KBM-7 (cell line): Measurements from ENCODE around the gene NKX6-2.
"Not testable (repeated sequence)": the region's sequence is repeated elsewhere in the genome, so short reads cannot be mapped to it uniquely, and the experiment has no call there.

Experiments
- DNase-seq: peaks from one replicate; pipeline ENCODE4 v3.0.0-alpha.2; 2015
- in situ Hi-C: fragments of 300-500 bp; cut with MboI; formaldehyde crosslinking; loops from 2 replicates; pipeline ENCODE4 v1.14.3; 2020; ENCODE audit warnings: low sequenced_read_pairs, low pct_unique_long_range_greater_than_20kb, mixed read lengths

Gene NKX6-2

DNA sequence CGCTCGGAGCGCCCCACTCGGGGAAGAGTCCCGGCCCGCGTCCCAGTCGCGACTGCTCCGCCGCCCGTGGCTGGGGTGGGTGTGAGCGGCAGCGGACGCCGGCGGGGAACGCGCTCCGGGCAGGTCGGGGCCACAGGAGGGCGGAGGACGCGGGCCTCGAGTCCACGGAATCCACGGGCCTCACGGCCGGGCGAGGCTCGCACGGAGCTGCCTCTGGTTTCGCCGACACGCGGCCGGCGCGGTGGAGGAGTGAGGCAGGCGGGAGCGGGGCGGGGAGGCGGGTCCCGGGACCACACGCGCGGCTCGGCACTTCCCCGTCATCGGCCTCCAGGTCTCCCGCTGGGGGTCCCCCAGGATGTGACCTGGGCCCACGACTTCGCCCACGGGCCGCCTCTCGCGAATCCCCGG is 533 bp upstream of the NKX6-2 start:
- in situ Hi-C loops = no loop called here
- no peak for DNase-seq

GRCh38 chr10:132784866-132785722 is 853 bp downstream of the NKX6-2 start:
- no peak for DNase-seq
- in situ Hi-C loops = no loop called here

- DNase-seq = no peak
- in situ Hi-C loops = no loop called here
Measured at GRCh38 chr10:132783940-132784865, 1.7 kb downstream of the NKX6-2 start.

DNA sequence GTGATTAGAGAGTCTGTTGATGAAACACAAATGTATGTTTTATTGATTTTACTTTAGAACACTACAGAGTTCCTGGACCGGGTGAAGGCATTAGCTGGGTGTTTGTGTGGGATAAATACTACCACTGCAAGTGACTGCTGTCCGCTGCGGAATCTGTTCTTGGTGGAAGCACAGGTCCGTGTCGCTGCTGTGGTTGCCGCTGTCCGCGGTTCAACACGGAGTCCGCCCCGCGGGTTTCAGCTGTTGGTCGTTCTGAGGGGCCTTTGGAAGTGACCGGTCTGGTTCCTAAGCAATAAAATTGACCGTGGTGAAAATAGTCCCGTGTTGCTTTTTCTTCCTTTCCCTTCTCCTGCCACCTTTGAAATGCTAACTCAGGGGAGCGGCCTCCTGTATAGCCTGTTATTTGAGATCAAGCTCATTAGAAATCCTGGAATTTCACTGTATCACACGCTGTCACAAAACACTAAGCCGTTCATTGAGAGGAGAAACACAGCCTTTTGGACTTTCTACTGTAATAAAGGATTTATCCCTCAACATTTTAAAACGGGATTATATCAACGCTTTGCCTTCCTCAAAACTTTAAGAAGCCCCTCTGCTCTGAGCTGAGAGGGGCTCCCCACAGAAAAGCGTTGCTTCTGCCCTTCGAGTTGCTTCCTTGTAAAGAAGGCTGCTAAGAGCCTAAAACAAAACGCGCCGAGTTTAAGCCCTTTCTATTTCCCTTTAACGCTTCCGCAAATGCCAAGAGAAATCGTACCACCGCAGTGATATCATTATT is 2.6 kb downstream of the NKX6-2 start:
- in situ Hi-C loops = no loop called here
- DNase-seq = no peak

DNA sequence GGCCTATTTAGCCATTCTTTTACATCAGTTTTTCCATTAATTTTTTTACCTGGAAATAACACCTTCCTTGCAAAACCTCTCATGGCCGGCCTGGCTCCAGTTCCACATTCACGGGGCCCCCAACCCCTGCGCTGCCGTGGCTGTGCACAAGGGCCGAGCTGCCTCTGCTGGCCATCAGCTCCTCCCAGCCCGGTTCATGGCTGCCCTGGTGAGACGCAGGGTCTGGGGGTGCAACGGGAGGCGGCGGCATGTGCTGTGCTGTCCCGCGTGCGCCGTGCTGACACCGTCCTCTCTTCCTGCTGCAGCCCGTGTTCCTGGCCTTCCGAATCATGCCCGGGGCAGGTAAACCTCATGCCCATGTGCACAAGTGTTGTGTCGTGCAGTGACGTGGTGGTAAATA is 4.4 kb downstream of the NKX6-2 start:
- DNase-seq = no peak
- in situ Hi-C loops = no loop called here

DNA sequence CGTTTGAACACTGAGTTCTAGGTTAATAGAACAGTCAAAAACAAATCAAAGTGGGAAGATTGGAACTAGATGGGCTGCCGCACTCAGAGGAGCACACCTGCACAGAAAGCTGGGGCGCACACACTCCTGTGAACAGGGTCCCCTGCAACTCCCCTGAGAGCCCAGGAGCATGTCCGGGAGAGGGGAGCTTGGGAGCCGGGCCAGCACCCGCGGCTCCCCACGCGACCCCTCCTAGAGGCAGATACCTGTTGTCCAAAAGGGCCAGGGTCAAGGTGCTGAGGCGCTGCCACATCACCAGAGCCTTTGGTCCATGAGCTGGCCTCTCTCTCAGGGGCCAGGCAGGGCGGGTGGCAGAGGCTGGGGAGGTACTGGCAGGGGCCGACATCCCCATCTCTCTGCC is 5.6 kb downstream of the NKX6-2 start:
- no peak for DNase-seq
- in situ Hi-C loops = no loop called here

DNA sequence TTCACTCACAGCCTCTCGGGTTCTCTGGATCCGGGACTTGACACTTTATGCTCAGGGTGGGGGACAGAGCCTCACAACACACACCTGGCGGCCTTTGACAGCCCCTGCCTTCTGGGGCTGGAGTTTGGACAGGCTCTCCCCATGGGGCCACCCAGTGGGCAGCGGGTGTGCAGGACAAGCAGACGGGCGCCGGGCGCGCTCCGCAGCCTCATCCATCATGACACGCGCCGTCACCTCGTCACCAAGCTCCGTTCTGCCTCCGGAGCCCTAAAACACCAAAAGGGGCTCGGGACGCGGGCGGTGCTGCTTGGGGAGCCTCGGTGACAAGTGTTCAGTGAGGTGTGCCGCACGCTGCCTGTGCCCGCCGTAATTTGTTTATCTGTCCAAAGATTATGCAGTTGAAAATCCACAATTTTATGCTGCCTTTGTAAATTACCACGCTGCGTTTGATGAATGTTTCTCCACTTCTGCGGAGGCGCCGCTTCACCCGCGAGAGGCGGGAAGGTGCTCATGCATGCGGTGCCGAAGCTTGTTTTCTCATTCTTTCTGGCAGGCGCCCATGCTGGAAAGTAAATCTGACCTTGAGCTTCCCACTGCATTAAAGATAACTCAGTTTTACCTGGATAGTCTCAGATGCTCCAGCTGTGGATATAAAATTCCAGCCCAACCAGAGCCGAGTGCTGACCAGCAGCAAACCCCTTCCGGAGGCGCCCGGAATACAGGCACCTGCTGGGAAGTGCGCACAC is 6.2 kb downstream of the NKX6-2 start:
- in situ Hi-C loops = no loop called here
- no peak for DNase-seq

DNA sequence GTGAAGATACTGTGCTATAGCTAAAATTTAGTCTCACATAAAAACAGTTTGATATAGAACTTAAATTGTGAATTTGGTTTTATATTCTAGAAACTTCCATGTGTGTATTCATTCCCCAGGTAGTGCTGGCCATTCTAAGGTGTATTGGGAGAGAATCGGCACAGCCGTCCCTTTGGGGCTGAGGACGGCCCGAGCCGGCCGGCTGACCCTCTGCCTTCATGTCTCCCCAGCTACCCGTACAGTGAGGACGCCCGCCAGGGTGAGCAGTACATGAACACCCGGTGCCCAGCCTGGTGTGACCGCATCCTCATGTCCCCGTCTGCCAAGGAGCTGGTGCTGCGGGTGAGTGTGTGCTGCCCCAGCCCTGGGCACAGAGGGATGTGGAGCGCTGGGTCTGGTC is 8.5 kb downstream of the NKX6-2 start:
- no peak for DNase-seq
- in situ Hi-C loops = no loop called here

DNA sequence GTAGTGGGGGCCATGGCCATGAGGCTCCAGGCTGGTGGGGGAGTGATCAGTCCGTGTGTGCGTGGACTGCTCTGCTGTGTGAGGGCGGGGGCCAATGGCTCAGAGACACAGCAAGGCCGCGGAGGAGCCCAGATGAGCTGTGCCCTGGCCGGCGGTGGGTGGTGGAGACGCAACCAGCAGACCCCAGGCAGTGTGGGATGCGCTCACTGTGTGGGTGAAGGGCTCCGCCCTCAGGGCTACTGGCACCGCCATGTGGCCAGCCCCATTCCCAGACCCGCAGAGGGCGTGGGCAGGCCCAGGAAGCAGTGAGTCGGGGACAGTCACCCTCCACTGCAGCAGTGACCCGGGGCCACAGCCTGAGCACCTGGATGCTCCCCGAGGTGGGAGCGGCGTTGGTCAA is 9.1 kb downstream of the NKX6-2 start:
- DNase-seq = no peak
- in situ Hi-C loops = no loop called here

GRCh38 chr10:132776186-132776585 is 9.8 kb downstream of the NKX6-2 start:
- DNase-seq = no peak
- in situ Hi-C loops = no loop called here

GRCh38 chr10:132774902-132775863 is 10.8 kb downstream of the NKX6-2 start:
- DNase-seq = no peak
- in situ Hi-C loops = no loop called here

GRCh38 chr10:132774181-132774901 is 11.6 kb downstream of the NKX6-2 start:
- in situ Hi-C loops = no loop called here
- DNase-seq = no peak

DNA sequence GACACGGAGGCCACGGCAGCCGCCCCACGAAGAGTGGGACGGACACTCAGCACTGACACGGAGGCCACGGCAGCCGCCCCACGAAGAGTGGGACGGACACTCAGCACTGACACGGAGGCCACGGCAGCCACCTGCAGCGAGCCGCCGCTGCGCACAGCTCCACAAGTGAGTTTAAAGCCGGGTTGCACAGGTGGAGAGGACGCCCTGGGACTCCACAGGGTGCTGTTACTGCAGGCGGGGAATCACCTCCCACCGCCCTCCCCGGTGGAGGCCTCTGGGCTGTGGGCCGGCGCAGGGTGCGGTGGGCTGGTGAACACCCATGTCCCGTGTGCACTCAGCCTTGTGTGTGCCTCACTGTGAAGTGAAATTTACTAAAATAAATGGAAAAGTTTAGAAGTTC is 13.1 kb downstream of the NKX6-2 start:
- DNase-seq, in situ Hi-C loops: not testable (repeated sequence)

- in situ Hi-C loops = no loop called here
Measured at GRCh38 chr10:132770061-132771021, 15.6 kb downstream of the NKX6-2 start.

GRCh38 chr10:132768346-132769248 is 17.4 kb downstream of the NKX6-2 start:
- in situ Hi-C loops = no loop called here
- no peak for DNase-seq

More at GRCh38 chr10:132770061-132771021, 15.6 kb downstream of the NKX6-2 start:
- DNase-seq = no peak
